SK-N-SH treated with all-trans-retinoic acid at 6 μM for 48 hours (cell line): Measurements from ENCODE around the gene SCD5.

Experiments used
- GLIS3 ChIP-seq: fragments of 250-450 bp; sonication (Bioruptor Pico); IDR thresholded peaks from 2 replicates; pipeline ENCODE4 v1.5.0; 2020; ENCODE audit warnings: mild to moderate bottlenecking, moderate library complexity
- OSR1 ChIP-seq: fragments of 250-450 bp; sonication (Bioruptor Pico); IDR thresholded peaks from 2 replicates; pipeline ENCODE4 v1.8.0; 2022; ENCODE audit warnings: moderate library complexity, mild to moderate bottlenecking, inconsistent platforms
- PPARA ChIP-seq: fragments of 250-450 bp; sonication (Bioruptor Pico); IDR thresholded peaks from 2 replicates; pipeline ENCODE4 v1.5.0; 2020; ENCODE audit warnings: mild to moderate bottlenecking, borderline replicate concordance

DNA sequence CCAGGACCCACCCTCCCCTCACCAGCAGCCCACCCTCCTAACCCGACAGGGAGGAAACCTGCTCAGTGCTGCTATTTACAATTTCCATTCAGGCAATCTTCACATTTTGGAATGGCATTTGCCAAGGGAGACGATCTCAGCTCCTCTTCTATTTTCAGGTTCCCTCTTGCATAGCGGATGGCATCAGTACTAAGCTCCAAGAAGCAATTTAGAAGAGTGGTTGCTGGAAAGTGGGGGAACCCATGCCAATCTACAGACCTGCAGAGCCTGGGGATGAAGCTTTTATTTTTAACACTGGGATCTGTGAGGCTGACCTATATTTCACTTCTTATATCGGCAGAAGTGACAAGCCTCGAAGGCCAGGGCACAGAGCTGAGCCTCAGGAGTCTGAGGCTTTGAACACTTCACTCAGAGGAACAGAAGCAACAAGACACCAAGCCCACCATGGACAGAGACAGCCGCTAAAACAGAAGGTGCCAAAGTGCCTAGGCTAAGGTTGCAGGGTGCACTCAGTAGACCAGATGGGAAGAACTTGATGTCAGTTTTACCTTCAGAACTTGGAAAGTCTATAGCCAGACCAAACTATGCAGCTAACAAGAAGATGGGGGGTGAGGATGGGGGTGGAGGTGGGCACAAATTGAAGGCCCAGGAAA is 44.0 kb downstream of the SCD5 start:
- TF ChIP-seq OSR1 = no peak
- no peak for TF ChIP-seq PPARA
- TF ChIP-seq GLIS3 (CRISPR knock-in tag) = no peak
